SK-N-SH treated with all-trans-retinoic acid at 6 μM for 48 hours (cell line): Measurements from ENCODE around the gene TRIM34.
A peak's percentile ranks its signal among the peaks of the same experiment; 100 is the strongest.

ENCODE experiments used
- ATAC-seq: fragments of 200-7000 bp; cut with Tn5 transposase; 3 replicates; pipeline ENCODE4 v1.9.1; 2020; ENCODE audit warnings: mild to moderate bottlenecking, moderate library complexity
- ARNTL ChIP-seq: fragments of 450-650 bp; formaldehyde crosslinking; IDR thresholded peaks from 2 replicates; pipeline ENCODE4 v1.5.0; 2020; ENCODE audit warnings: low read depth, mild to moderate bottlenecking, moderate library complexity, borderline replicate concordance
- BACH2 ChIP-seq: fragments of 250-450 bp; sonication (Bioruptor Pico); IDR thresholded peaks from 2 replicates; pipeline ENCODE4 v1.9.0; 2021; ENCODE audit warnings: mild to moderate bottlenecking, borderline replicate concordance
- CREB5 ChIP-seq: fragments of 250-450 bp; sonication (Bioruptor Pico); IDR thresholded peaks from 2 replicates; pipeline ENCODE4 v1.5.1; 2020; ENCODE audit warnings: low read depth, mild to moderate bottlenecking, moderate library complexity
- CSDC2 ChIP-seq: fragments of 250-450 bp; sonication (Bioruptor Pico); IDR thresholded peaks from 2 replicates; pipeline ENCODE4 v1.5.0; 2020; ENCODE audit warnings: mild to moderate bottlenecking, moderate library complexity
- CSRNP3 ChIP-seq: fragments of 250-450 bp; sonication (Bioruptor Pico); IDR thresholded peaks from 2 replicates; pipeline ENCODE4 v1.5.1; 2021; ENCODE audit warnings: mild to moderate bottlenecking, moderate library complexity
- ESRRG ChIP-seq: fragments of 250-450 bp; sonication (Bioruptor Pico); IDR thresholded peaks from 2 replicates; pipeline ENCODE4 v1.6.1; 2021; ENCODE audit warnings: mild to moderate bottlenecking
- GLIS3 ChIP-seq: fragments of 250-450 bp; sonication (Bioruptor Pico); IDR thresholded peaks from 2 replicates; pipeline ENCODE4 v1.5.0; 2020; ENCODE audit warnings: mild to moderate bottlenecking, moderate library complexity
- ISL1 ChIP-seq: fragments of 250-450 bp; sonication (Bioruptor Pico); IDR thresholded peaks from 2 replicates; pipeline ENCODE4 v2.1.2; 2022; ENCODE audit warnings: mild to moderate bottlenecking, moderate library complexity
- OSR1 ChIP-seq: fragments of 250-450 bp; sonication (Bioruptor Pico); IDR thresholded peaks from 2 replicates; pipeline ENCODE4 v1.8.0; 2022; ENCODE audit warnings: moderate library complexity, mild to moderate bottlenecking, inconsistent platforms
- PATZ1 ChIP-seq: fragments of 250-450 bp; sonication (Bioruptor Pico); IDR thresholded peaks from 2 replicates; pipeline ENCODE4 v1.8.0; 2020; ENCODE audit warnings: mild to moderate bottlenecking, moderate library complexity, borderline replicate concordance
- POU6F1 ChIP-seq: fragments of 250-450 bp; sonication (Bioruptor Pico); IDR thresholded peaks from 2 replicates; pipeline ENCODE4 v1.8.0; 2021; ENCODE audit warnings: low read depth, mild to moderate bottlenecking, moderate library complexity, borderline replicate concordance
- PPARA ChIP-seq: fragments of 250-450 bp; sonication (Bioruptor Pico); IDR thresholded peaks from 2 replicates; pipeline ENCODE4 v1.5.0; 2020; ENCODE audit warnings: mild to moderate bottlenecking, borderline replicate concordance
- RARB ChIP-seq: fragments of 250-450 bp; sonication (Bioruptor Pico); IDR thresholded peaks from 2 replicates; pipeline ENCODE4 v1.8.0; 2021; ENCODE audit warnings: mild to moderate bottlenecking, moderate library complexity
- SNAI2 ChIP-seq: fragments of 250-450 bp; sonication (Bioruptor Pico); IDR thresholded peaks from 2 replicates; pipeline ENCODE4 v1.5.0; 2020; ENCODE audit warnings: mild to moderate bottlenecking, moderate library complexity
- TCF4 ChIP-seq: fragments of 250-450 bp; sonication (Bioruptor Pico); IDR thresholded peaks from 2 replicates; pipeline ENCODE4 v1.8.0; 2021; ENCODE audit warnings: mild to moderate bottlenecking, moderate library complexity, borderline replicate concordance
- TOX ChIP-seq: fragments of 250-450 bp; sonication (Bioruptor Pico); IDR thresholded peaks from 2 replicates; pipeline ENCODE4 v1.8.0; 2021; ENCODE audit warnings: mild to moderate bottlenecking, moderate library complexity, borderline replicate concordance
- TSHZ2 ChIP-seq: fragments of 250-450 bp; sonication (Bioruptor Pico); IDR thresholded peaks from 2 replicates; pipeline ENCODE4 v1.5.0; 2020; ENCODE audit warnings: mild to moderate bottlenecking, moderate library complexity
- ZC3H10 ChIP-seq: fragments of 250-450 bp; sonication (Bioruptor Pico); IDR thresholded peaks from 2 replicates; pipeline ENCODE4 v1.5.1; 2021; ENCODE audit warnings: mild to moderate bottlenecking, moderate library complexity
- ZFP3 ChIP-seq: fragments of 250-450 bp; sonication (Bioruptor Pico); IDR thresholded peaks from 2 replicates; pipeline ENCODE4 v1.5.0; 2020; ENCODE audit warnings: mild to moderate bottlenecking, moderate library complexity
- ZNF565 ChIP-seq: fragments of 450-650 bp; formaldehyde crosslinking; conservative IDR thresholded peaks from 2 replicates; pipeline ENCODE4 v1.5.0; 2020; ENCODE audit warnings: low read depth, mild to moderate bottlenecking, moderate library complexity
- ZNF70 ChIP-seq: fragments of 450-650 bp; formaldehyde crosslinking; IDR thresholded peaks from 2 replicates; pipeline ENCODE4 v1.5.0; 2020; ENCODE audit warnings: mild to moderate bottlenecking, moderate library complexity
- ZNF8 ChIP-seq: fragments of 450-650 bp; formaldehyde crosslinking; IDR thresholded peaks from 2 replicates; pipeline ENCODE4 v1.5.0; 2020; ENCODE audit warnings: mild to moderate bottlenecking, moderate library complexity

TRIM34 gene

GRCh38 chr11:5608808-5609207, 16.0 kb upstream of the TRIM34 start:
- no peak for ATAC-seq

GRCh38 chr11:5610446-5610845, 14.4 kb upstream of the TRIM34 start:
- no peak for ATAC-seq
- TF ChIP-seq ZFP3 (CRISPR knock-in tag) (no peak), TCF4 (CRISPR knock-in tag) (no peak), CSDC2 (no peak), ESRRG (CRISPR knock-in tag) (no peak), ZC3H10 (CRISPR knock-in tag) (no peak), RARB (CRISPR knock-in tag) (no peak), GLIS3 (CRISPR knock-in tag) (no peak), ZNF8 (CRISPR knock-in tag) (no peak), CREB5 (CRISPR knock-in tag) (no peak), OSR1 (CRISPR knock-in tag) (no peak), ZNF70 (CRISPR knock-in tag) (no peak)

More at GRCh38 chr11:5608808-5609207, 16.0 kb upstream of the TRIM34 start:
- no peak for TF ChIP-seq POU6F1 (CRISPR knock-in tag)
- TF ChIP-seq CREB5 (CRISPR knock-in tag): no peak
- TF ChIP-seq BACH2 (CRISPR knock-in tag): no peak
- TF ChIP-seq TSHZ2 (CRISPR knock-in tag): no peak
- no peak for TF ChIP-seq ISL1 (CRISPR knock-in tag)
- TF ChIP-seq ARNTL: no peak
- TF ChIP-seq ZNF565 (CRISPR knock-in tag): no peak
- no peak for TF ChIP-seq PPARA (CRISPR knock-in tag)
- no peak for TF ChIP-seq ZFP3 (CRISPR knock-in tag)
- no peak for TF ChIP-seq TOX (CRISPR knock-in tag)
- TF ChIP-seq ESRRG (CRISPR knock-in tag): no peak
- no peak for TF ChIP-seq CSDC2
- TF ChIP-seq SNAI2 (CRISPR knock-in tag): no peak
- TF ChIP-seq GLIS3 (CRISPR knock-in tag): no peak
- TF ChIP-seq RARB (CRISPR knock-in tag): no peak
- TF ChIP-seq OSR1 (CRISPR knock-in tag): no peak

GRCh38 chr11:5611627-5612026, 13.2 kb upstream of the TRIM34 start:
- ATAC-seq: peak; percentile 81
- no peak for TF ChIP-seq CSRNP3 (CRISPR knock-in tag)
- TF ChIP-seq PATZ1: no peak
- no peak for TF ChIP-seq CREB5 (CRISPR knock-in tag)
- no peak for TF ChIP-seq ISL1 (CRISPR knock-in tag)
- no peak for TF ChIP-seq RARB (CRISPR knock-in tag)
- no peak for TF ChIP-seq ZNF565 (CRISPR knock-in tag)
- no peak for TF ChIP-seq TSHZ2 (CRISPR knock-in tag)
- TF ChIP-seq ESRRG (CRISPR knock-in tag): no peak
- no peak for TF ChIP-seq TCF4 (CRISPR knock-in tag)
